ENCODE data around the gene CACNA2D3.

DNA sequence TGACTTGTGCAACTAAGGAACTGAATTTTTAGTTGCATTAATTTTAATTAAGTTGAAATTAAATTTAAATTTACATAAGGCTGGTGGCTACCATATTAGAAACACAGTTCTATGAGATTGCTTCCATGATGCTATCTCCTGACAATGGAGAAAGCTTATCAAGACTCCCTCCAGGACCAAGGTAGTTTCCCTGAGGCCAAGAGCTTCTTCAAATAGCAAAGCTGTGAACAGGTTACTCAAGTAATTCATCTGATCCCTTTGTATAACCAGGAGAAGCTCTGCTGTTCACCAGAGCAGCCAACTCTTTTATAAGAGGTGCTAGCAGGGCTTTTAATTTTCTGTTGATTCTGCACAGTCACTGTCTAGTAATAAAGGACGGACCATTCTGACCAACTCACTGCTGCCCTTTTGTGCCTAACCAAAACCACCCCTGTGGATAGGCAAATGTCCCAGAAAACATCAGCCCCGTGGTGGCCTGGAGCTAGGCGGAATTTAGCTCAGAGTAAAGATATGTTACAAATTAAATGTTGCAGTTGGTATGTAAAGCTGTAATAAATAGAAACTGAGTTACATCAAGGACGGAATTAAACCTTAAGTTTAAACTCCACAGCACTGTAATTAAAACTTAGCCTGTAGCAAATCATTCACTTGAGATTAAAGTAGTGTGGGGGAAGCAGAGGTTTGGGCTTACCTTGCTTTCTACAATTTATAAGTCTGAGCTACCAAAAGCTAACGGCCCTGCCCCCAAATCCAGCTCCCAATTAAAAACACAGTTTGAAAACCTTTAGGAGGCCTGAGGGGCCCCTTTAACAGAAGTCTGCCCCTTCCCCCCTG is 861.1 kb downstream of the CACNA2D3 start:
- TF ChIP-seq EZH2 (IDR thresholded peaks at IDR 0.05; ENCODE audit: borderline replicate concordance) (no peak), EZH2phosphoT487 (IDR thresholded peaks at IDR 0.05; ENCODE audit: low read depth, severe bottlenecking, unreplicated experiment) (no peak)
- TF ChIP-seq, protein P1, sequence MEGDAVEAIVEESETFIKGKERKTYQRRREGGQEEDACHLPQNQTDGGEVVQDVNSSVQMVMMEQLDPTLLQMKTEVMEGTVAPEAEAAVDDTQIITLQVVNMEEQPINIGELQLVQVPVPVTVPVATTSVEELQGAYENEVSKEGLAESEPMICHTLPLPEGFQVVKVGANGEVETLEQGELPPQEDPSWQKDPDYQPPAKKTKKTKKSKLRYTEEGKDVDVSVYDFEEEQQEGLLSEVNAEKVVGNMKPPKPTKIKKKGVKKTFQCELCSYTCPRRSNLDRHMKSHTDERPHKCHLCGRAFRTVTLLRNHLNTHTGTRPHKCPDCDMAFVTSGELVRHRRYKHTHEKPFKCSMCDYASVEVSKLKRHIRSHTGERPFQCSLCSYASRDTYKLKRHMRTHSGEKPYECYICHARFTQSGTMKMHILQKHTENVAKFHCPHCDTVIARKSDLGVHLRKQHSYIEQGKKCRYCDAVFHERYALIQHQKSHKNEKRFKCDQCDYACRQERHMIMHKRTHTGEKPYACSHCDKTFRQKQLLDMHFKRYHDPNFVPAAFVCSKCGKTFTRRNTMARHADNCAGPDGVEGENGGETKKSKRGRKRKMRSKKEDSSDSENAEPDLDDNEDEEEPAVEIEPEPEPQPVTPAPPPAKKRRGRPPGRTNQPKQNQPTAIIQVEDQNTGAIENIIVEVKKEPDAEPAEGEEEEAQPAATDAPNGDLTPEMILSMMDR (IDR thresholded peaks at IDR 0.05; ENCODE audit: poor library complexity), result no peak

All from hepatocyte (in vitro differentiated cells).